Measurements from ENCODE around the gene METTL17.

METTL17 gene

DNA sequence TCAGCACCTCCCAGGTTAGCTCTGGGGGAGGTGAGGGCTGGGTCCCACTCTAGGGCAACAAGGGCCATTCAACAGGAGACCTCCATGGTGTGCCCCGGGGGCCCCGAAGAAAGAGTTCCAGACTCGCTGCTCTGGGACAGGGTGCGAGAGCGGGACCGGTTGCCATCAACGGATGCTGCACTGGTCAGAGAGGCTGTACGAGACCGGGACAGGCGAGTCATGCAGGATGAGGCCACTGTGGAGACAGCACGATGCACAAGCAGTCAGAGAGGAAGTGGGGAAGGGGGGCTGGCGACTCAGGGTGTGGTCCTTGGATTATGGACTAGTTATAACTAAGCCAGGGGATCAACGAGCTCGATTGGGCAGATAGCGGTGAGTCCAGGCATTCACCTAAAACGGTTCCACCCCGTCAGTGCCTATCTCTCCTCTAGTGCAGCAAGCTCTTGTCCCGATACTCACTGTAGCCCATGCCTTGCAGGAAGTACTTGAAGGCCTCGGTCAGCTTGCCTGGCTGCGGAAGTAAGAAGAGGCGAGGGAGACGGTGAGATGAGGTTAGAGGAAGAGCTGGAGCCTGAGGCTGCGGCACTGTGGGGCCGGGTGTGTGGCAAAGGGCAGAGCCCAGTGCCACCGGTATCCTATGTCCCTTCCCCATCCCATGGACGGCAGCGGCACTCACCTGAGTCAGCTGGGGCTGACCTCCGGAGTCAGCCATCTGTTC, 27.9 kb downstream of the METTL17 start:
- peaks cover 0 to 55% (median 20%) of the 10 kb centered on the region in 10 experiments; a peak in 13 of 20 replicates for H3K4me1 ChIP-seq
- no peaks in the 10 kb centered on the region for H3K9me3 ChIP-seq (replicated peaks in 1 of 11)
- no peak for TF ChIP-seq Cebpa-rat (IDR thresholded peaks at IDR 0.05)
- no peak overlapping the region for H3K4me3 ChIP-seq
- H3K27ac ChIP-seq = 0 out of 22 replicates have a peak overlapping the region, but pooled peaks of 1 of the 11 experiments have one; percentile 5
- no peaks in the 10 kb centered on the region; a peak in 1 of 22 replicates for H4K20me1 ChIP-seq
- peak overlapping the region in 5 of 11 experiments; percentile 25 to 61 (median 40); a peak in 10 of 22 replicates for H3K4me2 ChIP-seq
- no peaks in the 10 kb centered on the region for H3K27me3 ChIP-seq
- no peak overlapping the region for H3K9ac ChIP-seq
- H3K36me3 ChIP-seq = peaks cover 0 to 18% (median 4%) of the 10 kb centered on the region in 11 experiments; a peak in 8 of 22 replicates

DNA sequence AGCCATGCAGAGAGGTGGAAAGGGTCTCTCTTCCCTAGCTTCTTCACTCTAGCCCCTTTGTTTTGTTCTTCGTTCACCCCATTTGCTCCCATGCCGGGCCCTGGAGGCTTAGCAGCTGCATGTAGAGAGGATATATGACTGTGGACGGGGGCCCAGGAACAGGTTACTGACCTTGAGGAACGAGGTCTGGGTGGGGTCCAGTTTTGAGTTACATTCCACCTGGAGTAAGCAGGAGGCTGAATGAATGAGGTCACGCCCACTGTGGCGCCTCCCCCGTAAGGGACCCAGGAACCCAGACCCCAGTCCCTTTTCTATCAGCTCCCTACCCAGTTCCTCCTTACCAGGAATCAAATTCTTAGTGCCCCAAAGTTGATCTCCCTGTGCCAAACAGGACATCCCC, 28.5 kb downstream of the METTL17 start:
- peaks cover 0 to 18% (median 4%) of the 10 kb centered on the region in 11 experiments; a peak in 8 of 22 replicates for H3K36me3 ChIP-seq
- peak overlapping the region in 2 of 11 experiments; percentile 40 to 61; a peak in 5 of 22 replicates for H3K4me2 ChIP-seq
- peaks cover 1 to 61% (median 25%) of the 10 kb centered on the region in 10 experiments; a peak in 19 of 20 replicates for H3K4me1 ChIP-seq
- no peaks in the 10 kb centered on the region for H3K9me3 ChIP-seq (replicated peaks in 1 of 11)
- no peaks in the 10 kb centered on the region for H3K27me3 ChIP-seq
- H3K9ac ChIP-seq = no peak overlapping the region
- TF ChIP-seq Cebpa-rat (IDR thresholded peaks at IDR 0.05) = no peak
- H3K4me3 ChIP-seq = no peak overlapping the region
- H4K20me1 ChIP-seq = no peaks in the 10 kb centered on the region
- no peak overlapping the region for H3K27ac ChIP-seq

DNA sequence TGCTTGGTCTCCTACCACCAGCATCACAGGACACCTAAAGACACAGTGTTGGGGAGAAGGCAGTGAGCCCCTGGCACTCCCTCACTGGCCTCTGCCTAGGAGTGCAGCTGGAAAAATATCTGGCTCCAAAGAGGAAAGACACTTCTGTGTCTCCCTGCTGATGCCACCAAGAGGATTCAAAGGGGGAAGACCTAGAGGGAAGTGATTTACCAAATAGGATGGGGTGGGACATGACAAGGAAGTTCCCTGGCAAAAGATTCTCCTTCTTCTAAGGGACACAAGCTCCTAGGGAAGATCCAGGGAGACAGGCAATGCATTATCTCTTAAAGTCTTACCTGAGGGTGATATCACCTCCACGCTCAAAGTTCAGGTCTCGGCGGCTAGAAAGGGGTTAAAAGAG, 29.0 kb downstream of the METTL17 start:
- H3K27me3 ChIP-seq = 0 out of 22 replicates have a peak, but pooled peaks cover 0 to 1% (median 0%) of the 10 kb centered on the region in 11 experiments
- no peaks in the 10 kb centered on the region for H3K9me3 ChIP-seq (replicated peaks in 1 of 11)
- no peak overlapping the region for H3K9ac ChIP-seq
- H3K4me3 ChIP-seq = no peak overlapping the region
- H3K36me3 ChIP-seq = peaks cover 0 to 18% (median 4%) of the 10 kb centered on the region in 11 experiments; a peak in 8 of 22 replicates
- no peak overlapping the region for H3K27ac ChIP-seq
- H4K20me1 ChIP-seq = no peaks in the 10 kb centered on the region
- H3K4me2 ChIP-seq = peak overlapping the region in 2 of 11 experiments; percentile 3 to 61; a peak in 3 of 22 replicates
- H3K4me1 ChIP-seq = peaks cover 6 to 66% (median 30%) of the 10 kb centered on the region in 10 experiments
- no peak for TF ChIP-seq Cebpa-rat (IDR thresholded peaks at IDR 0.05)

DNA sequence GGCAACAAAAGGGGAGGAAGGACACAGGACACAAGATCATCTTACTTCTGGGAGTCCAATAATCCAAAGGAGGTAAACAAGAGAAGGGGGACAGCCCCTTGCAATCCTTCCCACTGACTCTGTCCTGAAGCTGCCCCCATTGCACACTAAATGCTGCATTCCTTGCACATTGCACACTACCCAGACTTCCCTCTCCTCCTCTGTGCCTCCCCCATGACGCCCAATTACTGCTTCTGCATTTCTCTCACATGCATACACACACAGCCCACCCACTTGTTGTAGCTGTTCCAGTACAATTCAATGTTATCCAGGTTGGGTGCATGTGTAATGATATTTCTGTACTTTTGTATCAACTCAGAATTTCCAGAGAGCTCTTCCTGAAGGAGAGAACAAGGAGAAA, 29.6 kb downstream of the METTL17 start:
- peaks cover 12 to 72% (median 35%) of the 10 kb centered on the region in 10 experiments for H3K4me1 ChIP-seq
- no peaks in the 10 kb centered on the region for H4K20me1 ChIP-seq
- peak overlapping the region in 1 of 11 experiments; percentile 6; a peak in 1 of 22 replicates for H3K4me2 ChIP-seq
- H3K27ac ChIP-seq = no peak overlapping the region
- H3K36me3 ChIP-seq = peaks cover 0 to 18% (median 4%) of the 10 kb centered on the region in 11 experiments; a peak in 8 of 22 replicates
- H3K9ac ChIP-seq = no peak overlapping the region
- no peak for TF ChIP-seq Cebpa-rat (IDR thresholded peaks at IDR 0.05)
- peaks cover 0 to 7% (median 4%) of the 10 kb centered on the region in 11 experiments; a peak in 9 of 22 replicates for H3K27me3 ChIP-seq
- no peaks in the 10 kb centered on the region for H3K9me3 ChIP-seq (replicated peaks in 1 of 11)
- H3K4me3 ChIP-seq = no peak overlapping the region

DNA sequence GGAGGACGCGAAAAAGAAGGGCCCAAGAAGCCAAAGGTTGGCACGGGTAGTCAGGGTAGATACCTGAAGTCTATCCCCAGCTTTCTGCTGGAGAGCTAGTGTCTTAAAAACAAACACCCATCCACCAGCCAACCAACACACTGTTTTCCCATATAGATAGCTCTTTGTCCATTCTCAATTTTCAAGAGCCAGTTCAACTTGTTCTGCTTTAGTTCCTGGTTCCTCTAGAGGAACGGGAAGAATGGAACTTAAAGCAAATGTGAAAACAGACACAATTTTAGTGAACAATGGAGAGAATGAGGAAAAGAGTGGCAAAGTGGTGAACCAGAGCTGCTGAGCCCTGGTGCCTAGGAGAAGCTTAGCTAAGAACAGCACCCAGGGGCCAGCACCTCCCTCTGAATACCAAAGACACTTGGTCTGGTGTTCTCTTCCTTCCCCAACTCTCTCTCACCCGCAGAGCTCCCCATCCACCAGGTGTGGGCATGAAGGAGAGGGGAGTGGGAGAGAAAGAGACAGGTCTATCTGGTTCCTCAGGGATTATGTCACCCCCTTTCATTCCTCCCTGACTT, 31.3 kb downstream of the METTL17 start:
- no peak overlapping the region for H3K9ac ChIP-seq
- H3K4me2 ChIP-seq = no peak overlapping the region
- no peaks in the 10 kb centered on the region for H4K20me1 ChIP-seq
- H3K4me1 ChIP-seq = peaks cover 19 to 67% (median 43%) of the 10 kb centered on the region in 10 experiments
- H3K4me3 ChIP-seq = no peak overlapping the region
- H3K27me3 ChIP-seq = peaks cover 0 to 19% (median 8%) of the 10 kb centered on the region in 11 experiments; a peak in 10 of 22 replicates
- TF ChIP-seq Cebpa-rat (IDR thresholded peaks at IDR 0.05) = no peak
- no peak overlapping the region for H3K27ac ChIP-seq
- no peaks in the 10 kb centered on the region for H3K9me3 ChIP-seq (replicated peaks in 1 of 11)
- peaks cover 0 to 18% (median 4%) of the 10 kb centered on the region in 11 experiments; a peak in 8 of 22 replicates for H3K36me3 ChIP-seq

DNA sequence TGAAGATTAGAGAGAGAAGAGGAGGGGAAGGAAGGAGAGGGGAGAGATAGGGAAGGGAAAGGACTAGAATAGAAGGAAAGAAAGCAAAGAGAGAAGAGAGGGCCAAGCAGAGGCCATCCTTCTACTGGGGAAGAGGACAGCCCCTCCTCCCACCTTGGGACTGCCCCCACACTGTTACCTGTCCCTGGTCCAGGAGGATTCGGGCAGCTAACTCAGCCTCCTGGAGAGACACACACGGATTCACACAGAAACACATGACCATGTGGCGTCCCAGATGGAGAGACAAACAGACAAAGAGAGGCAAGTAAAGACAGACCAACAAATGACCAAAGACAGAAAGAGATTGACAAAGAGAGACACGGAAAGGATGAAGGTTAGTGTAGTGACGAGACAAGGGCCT, 32.9 kb downstream of the METTL17 start:
- H3K36me3 ChIP-seq = peaks cover 0 to 15% (median 0%) of the 10 kb centered on the region in 11 experiments; a peak in 8 of 22 replicates
- H3K4me1 ChIP-seq = peaks cover 19 to 51% (median 36%) of the 10 kb centered on the region in 10 experiments
- peaks cover 0 to 19% (median 8%) of the 10 kb centered on the region in 11 experiments; a peak in 10 of 22 replicates for H3K27me3 ChIP-seq
- no peak overlapping the region for H3K4me3 ChIP-seq
- no peak overlapping the region for H3K9ac ChIP-seq
- peak overlapping the region in 9 of 11 experiments; percentile 6 to 100 (median 98); a peak in 12 of 22 replicates for H3K4me2 ChIP-seq
- no peak for TF ChIP-seq Cebpa-rat (IDR thresholded peaks at IDR 0.05)
- no peak overlapping the region for H3K27ac ChIP-seq
- H4K20me1 ChIP-seq = no peaks in the 10 kb centered on the region
- H3K9me3 ChIP-seq (replicated peaks in 1 of 11) = no peaks in the 10 kb centered on the region

DNA sequence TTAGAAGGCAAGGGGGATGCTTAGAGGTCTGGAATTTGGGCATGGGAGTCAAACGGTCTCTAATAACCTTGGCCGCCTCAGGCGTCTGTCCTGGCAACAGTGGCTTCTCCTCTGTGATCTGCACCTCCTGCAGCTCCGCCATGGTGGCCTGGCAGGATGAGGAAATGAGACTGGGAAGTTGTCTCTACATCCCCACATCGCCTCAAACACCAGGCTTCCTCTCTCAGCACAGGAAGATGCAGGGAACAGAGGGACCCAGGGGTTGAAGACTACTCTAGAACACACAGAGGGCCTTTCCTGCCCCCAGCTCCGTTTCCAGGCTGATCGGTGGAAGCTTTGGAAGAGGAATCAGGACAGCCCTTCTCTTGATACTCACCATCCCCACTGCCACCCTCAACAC, 33.4 kb downstream of the METTL17 start:
- Histone ChIP-seq H3K27ac (no peak overlapping the region), H3K36me3 (peaks cover 0 to 11% (median 0%) of the 10 kb centered on the region in 11 experiments; a peak in 7 of 22 replicates), H3K9me3 (replicated peaks in 1 of 11) (no peaks in the 10 kb centered on the region), H3K9ac (no peak overlapping the region), H3K4me1 (peaks cover 19 to 47% (median 34%) of the 10 kb centered on the region in 10 experiments), H3K4me2 (peak overlapping the region; percentile 76 to 100 (median 98); a peak in 21 of 22 replicates), H3K4me3 (no peak overlapping the region), H4K20me1 (no peaks in the 10 kb centered on the region), H3K27me3 (peaks cover 0 to 19% (median 8%) of the 10 kb centered on the region in 11 experiments; a peak in 10 of 22 replicates)
- TF ChIP-seq Cebpa-rat (IDR thresholded peaks at IDR 0.05) = no peak

DNA sequence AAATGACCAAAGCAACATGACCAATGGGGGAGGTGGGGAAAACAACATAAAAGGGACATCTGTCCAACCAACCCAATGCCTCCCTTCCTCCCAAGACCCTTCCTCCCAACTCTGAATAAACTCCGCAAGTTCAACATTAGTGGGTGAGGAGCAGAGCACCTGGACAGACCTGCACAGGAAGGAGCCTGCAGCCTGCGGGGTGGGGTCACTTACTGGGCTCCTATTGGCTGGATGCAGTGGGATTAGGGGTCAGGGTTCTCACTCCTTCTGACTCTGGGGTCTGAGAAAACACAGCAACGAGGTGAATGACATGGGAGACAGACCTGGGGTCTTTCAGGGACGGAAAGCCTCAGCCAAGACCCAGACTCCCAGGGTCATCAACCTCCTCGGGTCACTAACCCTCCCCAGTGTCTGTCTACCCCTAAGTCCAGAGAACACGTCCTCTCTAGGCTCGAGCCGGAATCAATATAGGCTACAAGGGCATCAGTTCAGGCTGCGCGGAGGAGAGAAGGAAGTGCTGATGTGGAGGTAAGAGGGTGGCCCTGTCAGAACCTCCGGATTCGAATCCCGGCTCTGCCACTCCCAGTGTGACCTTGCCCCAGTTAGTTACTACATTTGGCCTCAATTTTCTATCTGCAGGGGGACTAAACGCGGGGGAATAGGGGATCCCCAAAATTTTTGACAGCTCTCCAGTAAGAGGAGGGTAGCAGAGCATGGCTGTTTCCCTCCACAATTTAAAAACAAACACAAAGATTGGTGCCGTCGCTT, 34.2 kb downstream of the METTL17 start:
- H3K9me3 ChIP-seq (replicated peaks in 1 of 11) = no peaks in the 10 kb centered on the region
- H3K9ac ChIP-seq = peak overlapping the region; percentile 52 to 82 (median 75); a peak in 21 of 22 replicates
- H3K4me3 ChIP-seq = peak overlapping the region; percentile 51 to 76 (median 68)
- H3K4me2 ChIP-seq = peak overlapping the region; percentile 76 to 100 (median 98)
- TF ChIP-seq Cebpa-rat (IDR thresholded peaks at IDR 0.05) = no peak
- H3K36me3 ChIP-seq = peaks cover 0 to 10% (median 0%) of the 10 kb centered on the region in 11 experiments; a peak in 5 of 22 replicates
- H3K4me1 ChIP-seq = peaks cover 19 to 41% (median 32%) of the 10 kb centered on the region in 10 experiments
- peak overlapping the region in 9 of 11 experiments; percentile 8 to 71 (median 54); a peak in 15 of 22 replicates for H3K27ac ChIP-seq
- H3K27me3 ChIP-seq = peaks cover 0 to 19% (median 8%) of the 10 kb centered on the region in 11 experiments; a peak in 10 of 22 replicates
- no peaks in the 10 kb centered on the region for H4K20me1 ChIP-seq
